ENCODE measurements around the gene GUCD1.

The GUCD1 gene

DNA sequence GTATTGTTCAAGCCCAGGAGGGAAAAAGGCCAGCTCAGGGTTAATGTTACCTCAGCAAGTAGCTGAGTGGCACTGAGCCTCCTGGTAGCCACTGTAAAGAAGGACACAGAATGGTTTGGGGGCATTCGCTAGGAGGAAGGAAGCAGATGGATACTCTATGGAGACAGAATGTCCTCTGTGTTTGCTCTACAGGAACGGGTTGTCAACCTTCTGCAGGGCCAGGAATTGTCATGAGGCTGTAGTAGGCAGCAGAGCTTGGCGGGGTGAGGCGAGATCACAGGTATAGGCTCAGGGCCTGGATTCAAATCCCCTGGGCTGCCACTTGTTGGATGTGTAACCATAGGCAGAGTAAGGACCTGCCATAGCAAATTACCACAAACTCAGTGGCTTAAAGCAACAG lies 40.9 kb upstream of the GUCD1 start:
- H3K79me2 ChIP-seq (ENCODE audit: insufficient read depth, low read length) = no peaks in the 10 kb centered on the region
- H3K9me2 ChIP-seq (replicated peaks; ENCODE audit: insufficient read depth, low read length) = no peaks in the 10 kb centered on the region
- no peaks in the 10 kb centered on the region for H3K9me3 ChIP-seq (ENCODE audit: insufficient read depth, low read length)
- H3K4me3 ChIP-seq (ENCODE audit: insufficient read depth, low read length, poor library complexity, severe bottlenecking) = no peak overlapping the region
- H4K20me1 ChIP-seq (ENCODE audit: low read depth, low read length) = no peaks in the 10 kb centered on the region
- H3F3A ChIP-seq (ENCODE audit: insufficient read depth) = no peaks in the 10 kb centered on the region
- H3K27ac ChIP-seq (ENCODE audit: low read depth, low read length) = no peak overlapping the region
- H3K36me3 ChIP-seq (ENCODE audit: low read length) = no peaks in the 10 kb centered on the region
- H2AFZ ChIP-seq (ENCODE audit: low read depth, low read length, severe bottlenecking) = no peak overlapping the region
- TF ChIP-seq, protein P1, sequence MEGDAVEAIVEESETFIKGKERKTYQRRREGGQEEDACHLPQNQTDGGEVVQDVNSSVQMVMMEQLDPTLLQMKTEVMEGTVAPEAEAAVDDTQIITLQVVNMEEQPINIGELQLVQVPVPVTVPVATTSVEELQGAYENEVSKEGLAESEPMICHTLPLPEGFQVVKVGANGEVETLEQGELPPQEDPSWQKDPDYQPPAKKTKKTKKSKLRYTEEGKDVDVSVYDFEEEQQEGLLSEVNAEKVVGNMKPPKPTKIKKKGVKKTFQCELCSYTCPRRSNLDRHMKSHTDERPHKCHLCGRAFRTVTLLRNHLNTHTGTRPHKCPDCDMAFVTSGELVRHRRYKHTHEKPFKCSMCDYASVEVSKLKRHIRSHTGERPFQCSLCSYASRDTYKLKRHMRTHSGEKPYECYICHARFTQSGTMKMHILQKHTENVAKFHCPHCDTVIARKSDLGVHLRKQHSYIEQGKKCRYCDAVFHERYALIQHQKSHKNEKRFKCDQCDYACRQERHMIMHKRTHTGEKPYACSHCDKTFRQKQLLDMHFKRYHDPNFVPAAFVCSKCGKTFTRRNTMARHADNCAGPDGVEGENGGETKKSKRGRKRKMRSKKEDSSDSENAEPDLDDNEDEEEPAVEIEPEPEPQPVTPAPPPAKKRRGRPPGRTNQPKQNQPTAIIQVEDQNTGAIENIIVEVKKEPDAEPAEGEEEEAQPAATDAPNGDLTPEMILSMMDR (IDR thresholded peaks at IDR 0.05; ENCODE audit: insufficient read depth, low read length, poor library complexity, severe bottlenecking) = no peak
- no peak for TF ChIP-seq EZH2phosphoT487 (conservative IDR thresholded peaks at IDR 0.05; ENCODE audit: low read length)
- no peak overlapping the region for H3K4me2 ChIP-seq (ENCODE audit: low read depth, low read length, poor library complexity, severe bottlenecking)
- H3K27me3 ChIP-seq (ENCODE audit: low read length) = no peaks in the 10 kb centered on the region
- H3K9ac ChIP-seq (ENCODE audit: low read length) = no peak overlapping the region

DNA sequence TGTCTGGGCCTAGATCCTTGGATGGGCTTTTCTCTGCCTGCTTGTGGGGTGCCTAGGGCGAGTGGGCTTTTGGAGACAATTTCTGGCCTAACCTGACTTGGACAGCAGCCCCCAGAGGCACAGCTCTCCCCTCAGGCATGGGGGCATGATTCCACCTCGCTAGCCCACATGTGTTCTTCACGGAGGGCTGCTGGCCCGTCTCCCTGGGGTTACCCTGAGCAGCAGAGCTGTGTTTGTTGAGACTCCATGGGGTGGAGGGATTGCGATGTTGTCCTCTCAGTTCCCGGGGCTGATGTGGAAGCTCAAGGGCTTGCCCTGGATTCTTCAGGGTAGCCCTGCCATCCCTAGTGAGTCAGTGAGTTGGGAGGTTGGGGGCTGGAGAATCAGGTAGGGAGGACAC lies 40.3 kb upstream of the GUCD1 start:
- no peaks in the 10 kb centered on the region for H3K27me3 ChIP-seq (ENCODE audit: low read length)
- H2AFZ ChIP-seq (ENCODE audit: low read depth, low read length, severe bottlenecking) = no peak overlapping the region
- no peak overlapping the region for H3K4me3 ChIP-seq (ENCODE audit: insufficient read depth, low read length, poor library complexity, severe bottlenecking)
- H4K20me1 ChIP-seq (ENCODE audit: low read depth, low read length) = no peaks in the 10 kb centered on the region
- no peak overlapping the region for H3K27ac ChIP-seq (ENCODE audit: low read depth, low read length)
- H3K36me3 ChIP-seq (ENCODE audit: low read length) = no peaks in the 10 kb centered on the region
- TF ChIP-seq, protein P1 (IDR thresholded peaks at IDR 0.05; ENCODE audit: insufficient read depth, low read length, poor library complexity, severe bottlenecking) = no peak
- no peak for TF ChIP-seq EZH2phosphoT487 (conservative IDR thresholded peaks at IDR 0.05; ENCODE audit: low read length)
- H3K9me3 ChIP-seq (ENCODE audit: insufficient read depth, low read length) = no peaks in the 10 kb centered on the region
- H3K4me2 ChIP-seq (ENCODE audit: low read depth, low read length, poor library complexity, severe bottlenecking) = no peak overlapping the region
- H3F3A ChIP-seq (ENCODE audit: insufficient read depth) = no peaks in the 10 kb centered on the region
- H3K79me2 ChIP-seq (ENCODE audit: insufficient read depth, low read length) = no peaks in the 10 kb centered on the region
- H3K9me2 ChIP-seq (replicated peaks; ENCODE audit: insufficient read depth, low read length) = no peaks in the 10 kb centered on the region
- no peak overlapping the region for H3K9ac ChIP-seq (ENCODE audit: low read length)

DNA sequence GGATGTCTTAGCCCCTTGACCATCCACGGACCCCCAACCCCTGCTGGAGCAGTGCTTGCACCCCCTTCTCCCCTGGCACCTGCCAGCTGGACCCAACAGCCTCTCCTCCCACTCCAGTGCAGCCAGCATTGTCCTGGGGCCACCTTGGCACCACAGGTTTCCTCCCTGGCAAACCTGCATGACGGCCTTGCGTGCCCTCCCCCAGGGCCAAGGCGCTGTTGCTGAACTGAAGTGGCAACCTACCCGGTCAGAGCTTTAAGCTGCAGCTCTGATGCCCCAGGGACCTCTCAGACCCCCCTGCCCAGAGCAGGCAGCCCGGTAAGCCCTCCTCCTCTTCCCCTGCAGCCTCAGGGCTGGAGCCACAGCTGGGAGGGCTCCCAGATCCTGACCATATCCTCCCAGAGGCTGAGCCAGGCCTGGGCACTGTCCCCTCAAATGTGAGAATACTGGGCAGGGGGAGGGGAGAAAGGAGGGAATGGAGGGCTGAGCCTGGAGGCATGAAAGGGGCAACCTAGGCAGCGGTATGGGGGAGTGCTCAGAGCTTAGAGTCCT lies 39.7 kb upstream of the GUCD1 start:
- TF ChIP-seq, protein P1 (IDR thresholded peaks at IDR 0.05; ENCODE audit: insufficient read depth, low read length, poor library complexity, severe bottlenecking) = no peak
- TF ChIP-seq EZH2phosphoT487 (conservative IDR thresholded peaks at IDR 0.05; ENCODE audit: low read length) = no peak
- no peaks in the 10 kb centered on the region for H3F3A ChIP-seq (ENCODE audit: insufficient read depth)
- no peak overlapping the region for H3K4me2 ChIP-seq (ENCODE audit: low read depth, low read length, poor library complexity, severe bottlenecking)
- H3K9me2 ChIP-seq (replicated peaks; ENCODE audit: insufficient read depth, low read length) = no peaks in the 10 kb centered on the region
- H3K36me3 ChIP-seq (ENCODE audit: low read length) = no peaks in the 10 kb centered on the region
- H3K9me3 ChIP-seq (ENCODE audit: insufficient read depth, low read length) = no peaks in the 10 kb centered on the region
- H3K79me2 ChIP-seq (ENCODE audit: insufficient read depth, low read length) = no peaks in the 10 kb centered on the region
- no peak overlapping the region for H3K9ac ChIP-seq (ENCODE audit: low read length)
- H2AFZ ChIP-seq (ENCODE audit: low read depth, low read length, severe bottlenecking) = no peak overlapping the region
- no peaks in the 10 kb centered on the region for H4K20me1 ChIP-seq (ENCODE audit: low read depth, low read length)
- no peaks in the 10 kb centered on the region for H3K27me3 ChIP-seq (ENCODE audit: low read length)
- no peak overlapping the region for H3K4me3 ChIP-seq (ENCODE audit: insufficient read depth, low read length, poor library complexity, severe bottlenecking)
- H3K27ac ChIP-seq (ENCODE audit: low read depth, low read length) = no peak overlapping the region

Data from SU-DHL-6 (cell line).